IMR-90 (cell line): ENCODE data around the gene RASGRF1. TPM values are rescaled to one million over a fixed set of nuclear protein-coding genes. Genes with fewer than 3 reads are reported as not detected.

Experiments used
- ATAC-seq: fragments of 200-7000 bp; cut with Tn5 transposase; 2 replicates; pipeline ENCODE4 v1.9.1; 2020; ENCODE audit warnings: low read depth, mild to moderate bottlenecking, moderate library complexity
- BruUV-seq: library from RNA; stranded (reverse); fragments of 400-500 nt; replicated peaks from 2 replicates; lab custom pipeline; 2021; lab: Mats Ljungman, UMichigan
- CTCF ChIA-PET: fragments of 300-600 bp; formaldehyde crosslinking; extraction: SDS; loops from one replicate; lab custom pipeline; 2021; ENCODE audit warnings: antibody characterized with exemption; lab: Yijun Ruan, JAX
- POLR2A ChIA-PET: fragments of 300-600 bp; sonication (Branson Sonifier 250); formaldehyde crosslinking; loops from one replicate; lab custom pipeline; 2022; ENCODE audit warnings: antibody characterized with exemption; ENCODE audit not compliant: unreplicated experiment; lab: Charles Lee
- DNase-seq: peaks from one replicate; pipeline ENCODE4 v3.0.0; 2013
- H2AFZ ChIP-seq: replicated peaks from 2 replicates; pipeline ENCODE3; 2013; ENCODE audit warnings: low read length, mild to moderate bottlenecking; ENCODE audit not compliant: poor library complexity
- H2AK5ac ChIP-seq: 2 replicates; pipeline ENCODE4 v1.6.1; 2013; ENCODE audit warnings: low read depth, low read length, inconsistent platforms
- H2AK9ac ChIP-seq: replicated peaks from 2 replicates; pipeline ENCODE3; 2013; ENCODE audit warnings: mild to moderate bottlenecking, low read depth, low read length, moderate library complexity; ENCODE audit not compliant: poor library complexity
- H2BK120ac ChIP-seq: 2 replicates; pipeline ENCODE4 v1.6.1; 2013; ENCODE audit warnings: low read depth, low read length, inconsistent platforms
- H2BK15ac ChIP-seq: 3 replicates; pipeline ENCODE4 v1.6.1; 2013; ENCODE audit warnings: low read depth, low read length, inconsistent platforms
- H2BK20ac ChIP-seq: 2 replicates; pipeline ENCODE4 v1.6.1; 2013; ENCODE audit warnings: low read depth, mild to moderate bottlenecking, inconsistent platforms, low read length, moderate library complexity
- H2BK5ac ChIP-seq: 2 replicates; pipeline ENCODE4 v1.6.1; 2013; ENCODE audit warnings: mild to moderate bottlenecking, low read depth, low read length, inconsistent platforms; ENCODE audit not compliant: poor library complexity, severe bottlenecking
- H3K14ac ChIP-seq: replicated peaks from 2 replicates; pipeline ENCODE4 v1.6.1; 2013; ENCODE audit warnings: low read depth, low read length, inconsistent platforms
- H3K18ac ChIP-seq: 2 replicates; pipeline ENCODE4 v1.6.1; 2013; ENCODE audit warnings: low read depth, low read length, control low read depth
- H3K23ac ChIP-seq: 2 replicates; pipeline ENCODE4 v1.6.1; 2013; ENCODE audit warnings: low read depth, low read length, inconsistent platforms
- H3K27ac ChIP-seq: 2 replicates; pipeline ENCODE4 v1.5.1; 2013; ENCODE audit warnings: mild to moderate bottlenecking, control low read depth, low read length; ENCODE audit not compliant: insufficient read depth
- H3K27me3 ChIP-seq: 2 replicates; pipeline ENCODE4 v1.6.1; 2013; ENCODE audit warnings: low read length; ENCODE audit not compliant: control insufficient read depth, insufficient read depth
- H3K36me3 ChIP-seq: 2 replicates; pipeline ENCODE4 v1.6.1; 2013; ENCODE audit warnings: low read length, mixed read lengths; ENCODE audit not compliant: control insufficient read depth, insufficient read depth
- H3K4ac ChIP-seq: 2 replicates; pipeline ENCODE4 v1.6.1; 2013; ENCODE audit warnings: low read depth, low read length, inconsistent platforms
- H3K4me1 ChIP-seq: 2 replicates; pipeline ENCODE4 v1.6.1; 2013; ENCODE audit warnings: low read length, mixed read lengths; ENCODE audit not compliant: control insufficient read depth, insufficient read depth
- H3K4me2 ChIP-seq: 2 replicates; pipeline ENCODE4 v1.6.1; 2013; ENCODE audit warnings: low read depth, mild to moderate bottlenecking, control low read depth, low read length, moderate library complexity
- H3K4me3 ChIP-seq: 2 replicates; pipeline ENCODE4 v1.5.1; 2013; ENCODE audit warnings: low read depth, mild to moderate bottlenecking, control low read depth, low read length, moderate library complexity; ENCODE audit not compliant: insufficient read depth
- H3K56ac ChIP-seq: 2 replicates; pipeline ENCODE4 v1.6.1; 2013; ENCODE audit warnings: low read length, inconsistent platforms; ENCODE audit not compliant: insufficient read depth; ENCODE audit errors: extremely low read depth
- H3K79me1 ChIP-seq, 2 experiments: 2 replicates each; pipeline ENCODE4 v1.6.1; 2013; ENCODE audit warnings: low read length in 2 of 2, inconsistent platforms in 1 of 2, low read depth in 1 of 2
- H3K9ac ChIP-seq: 2 replicates; pipeline ENCODE4 v1.6.1; 2013; ENCODE audit warnings: low read depth, low read length, control low read depth
- H3K9me1 ChIP-seq: 2 replicates; pipeline ENCODE4 v1.6.1; 2013; ENCODE audit warnings: low read length, inconsistent platforms; ENCODE audit not compliant: insufficient read depth
- H3K9me3 ChIP-seq: 2 replicates; pipeline ENCODE4 v1.6.1; 2013; ENCODE audit warnings: low read length; ENCODE audit not compliant: control insufficient read depth, insufficient read depth
- H4K20me1 ChIP-seq: 2 replicates; pipeline ENCODE4 v1.6.1; 2013; ENCODE audit warnings: low read length, inconsistent platforms; ENCODE audit not compliant: insufficient read depth
- H4K5ac ChIP-seq: 2 replicates; pipeline ENCODE4 v1.6.1; 2013; ENCODE audit warnings: mild to moderate bottlenecking, low read depth, low read length, control low read depth
- H4K8ac ChIP-seq, 2 experiments: 2 replicates each; pipeline ENCODE4 v1.6.1; 2013; ENCODE audit warnings: low read depth in 2 of 2, low read length in 2 of 2, control low read depth in 1 of 2, inconsistent platforms in 1 of 2
- H4K91ac ChIP-seq: 2 replicates; pipeline ENCODE4 v1.6.1; 2013; ENCODE audit warnings: low read depth, low read length, inconsistent platforms; ENCODE audit not compliant: insufficient read depth
- BHLHE40 ChIP-seq: fragments of 150-350 bp; IDR thresholded peaks from 2 replicates; pipeline ENCODE4 v1.6.1; 2016; ENCODE audit warnings: mild to moderate bottlenecking, low read depth, low read length
- CEBPB ChIP-seq: IDR thresholded peaks from 2 replicates; pipeline ENCODE4 v1.6.1; 2012; ENCODE audit warnings: low read depth, low read length, improper control_type of control experiment
- CHD1 ChIP-seq: IDR thresholded peaks from 2 replicates; pipeline ENCODE4 v1.6.1; 2012; ENCODE audit warnings: low read depth, low read length, improper control_type of control experiment
- FOS ChIP-seq: fragments of 150-350 bp; IDR thresholded peaks from 2 replicates; pipeline ENCODE4 v1.6.1; 2016; ENCODE audit warnings: low read depth, low read length
- MAFK ChIP-seq: IDR thresholded peaks from 2 replicates; pipeline ENCODE4 v1.6.1; 2012; ENCODE audit warnings: low read depth, low read length, improper control_type of control experiment
- MAZ ChIP-seq: IDR thresholded peaks from 2 replicates; pipeline ENCODE4 v1.6.1; 2012; ENCODE audit warnings: low read depth, mild to moderate bottlenecking, low read length, improper control_type of control experiment, moderate library complexity, borderline replicate concordance
- MXI1 ChIP-seq: IDR thresholded peaks from 2 replicates; pipeline ENCODE4 v1.6.1; 2012; ENCODE audit warnings: low read depth, mild to moderate bottlenecking, low read length, moderate library complexity, borderline replicate concordance
- NFE2L2 ChIP-seq: fragments of 150-350 bp; IDR thresholded peaks from 2 replicates; pipeline ENCODE4 v1.6.1; 2016; ENCODE audit warnings: low read depth, mild to moderate bottlenecking, low read length
- POLR2A ChIP-seq: IDR thresholded peaks from 2 replicates; pipeline ENCODE4 v1.6.1; 2012; ENCODE audit warnings: mild to moderate bottlenecking, low read depth, low read length
- RAD21 ChIP-seq: IDR thresholded peaks from 2 replicates; pipeline ENCODE4 v1.6.1; 2012; ENCODE audit warnings: low read length, improper control_type of control experiment
- RCOR1 ChIP-seq: IDR thresholded peaks from 2 replicates; pipeline ENCODE4 v1.6.1; 2012; ENCODE audit warnings: mild to moderate bottlenecking, low read length, improper control_type of control experiment; ENCODE audit not compliant: insufficient replicate concordance
- RFX5 ChIP-seq: IDR thresholded peaks from 2 replicates; pipeline ENCODE4 v1.8.0; 2012; ENCODE audit warnings: low read depth, mild to moderate bottlenecking, low read length, moderate library complexity
- SMC3 ChIP-seq: fragments of 150-350 bp; IDR thresholded peaks from 2 replicates; pipeline ENCODE4 v1.6.1; 2016; ENCODE audit warnings: low read depth, mild to moderate bottlenecking, antibody characterized with exemption, low read length, moderate library complexity
- USF2 ChIP-seq: fragments of 150-350 bp; IDR thresholded peaks from 2 replicates; pipeline ENCODE4 v1.6.1; 2017; ENCODE audit warnings: mild to moderate bottlenecking, antibody characterized with exemption, low read length, low read depth
- WGBS, 2 experiments: methylation state at CpG; one replicate each; pipeline versions ENCODE4 v1.1.5 to v1.1.7; 2013; ENCODE audit warnings: missing lambda C conversion rate in 2 of 2; ENCODE audit not compliant: insufficient read length in 1 of 2; ENCODE audit errors: extremely low coverage in 2 of 2; 5-methylcytosine and 5-hydroxymethylcytosine counted together
- dilution Hi-C: fragments of 300-500 bp; cut with HindIII; formaldehyde crosslinking; loops from one replicate; pipeline ENCODE4 v1.14.3; 2018; ENCODE audit warnings: low sequenced_read_pairs; ENCODE audit not compliant: unreplicated experiment
- in situ Hi-C: fragments of 300-500 bp; cut with MboI; formaldehyde crosslinking; loops from 3 replicates; pipeline ENCODE4 v1.14.3; 2019; ENCODE audit warnings: low sequenced_read_pairs, inconsistent platforms, mixed read lengths
- intact Hi-C: fragments of 100-400 bp; cut with micrococcal nuclease; formaldehyde crosslinking; loops from 2 replicates; pipeline ENCODE4 v1.10.0; 2022
- polyA plus RNA-seq, 3 experiments: library from polyadenylated mRNA; depleted of rRNA; stranded (reverse); fragments of >200 nt; gene quantifications; 2 replicates each; pipeline ENCODE4 v1.2.3, GENCODE V29; 2012; ENCODE audit warnings: low replicate concordance in 1 of 3
- total RNA-seq: library from RNA; depleted of rRNA; stranded (reverse); fragments of >200 nt; gene quantifications from 2 replicates; pipeline ENCODE4 v1.2.3, GENCODE V29; 2012
- TF ChIP-seq, protein P1 (sequence below): fragments of 150-350 bp; IDR thresholded peaks from 2 replicates; pipeline ENCODE4 v1.6.1; 2016; ENCODE audit warnings: low read depth, mild to moderate bottlenecking, low read length, moderate library complexity, borderline replicate concordance
- TF ChIP-seq, protein P2 (sequence below): conservative IDR thresholded peaks from 2 replicates; pipeline ENCODE4 v1.5.1; 2012; ENCODE audit warnings: mild to moderate bottlenecking, low read depth, low read length, improper control_type of control experiment

RASGRF1 gene
- total and polyA plus RNA-seq, 2 of the 4 experiments (the other 2 are of a cell fraction) = under 0.01 to 0.15 TPM

GRCh38 chr15:79065361-79065705, 25.2 kb downstream of the RASGRF1 start:
- no peak for TF ChIP-seq MXI1
- TF ChIP-seq MAZ = no peak
- no peak for TF ChIP-seq RFX5
- TF ChIP-seq CHD1 = no peak
- TF ChIP-seq CEBPB = no peak
- no peak for TF ChIP-seq FOS
- no peak for TF ChIP-seq POLR2A
- no peak for TF ChIP-seq MAFK
- TF ChIP-seq SMC3 = no peak
- TF ChIP-seq, protein P1, sequence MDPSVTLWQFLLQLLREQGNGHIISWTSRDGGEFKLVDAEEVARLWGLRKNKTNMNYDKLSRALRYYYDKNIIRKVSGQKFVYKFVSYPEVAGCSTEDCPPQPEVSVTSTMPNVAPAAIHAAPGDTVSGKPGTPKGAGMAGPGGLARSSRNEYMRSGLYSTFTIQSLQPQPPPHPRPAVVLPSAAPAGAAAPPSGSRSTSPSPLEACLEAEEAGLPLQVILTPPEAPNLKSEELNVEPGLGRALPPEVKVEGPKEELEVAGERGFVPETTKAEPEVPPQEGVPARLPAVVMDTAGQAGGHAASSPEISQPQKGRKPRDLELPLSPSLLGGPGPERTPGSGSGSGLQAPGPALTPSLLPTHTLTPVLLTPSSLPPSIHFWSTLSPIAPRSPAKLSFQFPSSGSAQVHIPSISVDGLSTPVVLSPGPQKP = no peak
- TF ChIP-seq RAD21 = no peak
- no peak for TF ChIP-seq USF2
- TF ChIP-seq RCOR1 = no peak
- TF ChIP-seq, protein P2, sequence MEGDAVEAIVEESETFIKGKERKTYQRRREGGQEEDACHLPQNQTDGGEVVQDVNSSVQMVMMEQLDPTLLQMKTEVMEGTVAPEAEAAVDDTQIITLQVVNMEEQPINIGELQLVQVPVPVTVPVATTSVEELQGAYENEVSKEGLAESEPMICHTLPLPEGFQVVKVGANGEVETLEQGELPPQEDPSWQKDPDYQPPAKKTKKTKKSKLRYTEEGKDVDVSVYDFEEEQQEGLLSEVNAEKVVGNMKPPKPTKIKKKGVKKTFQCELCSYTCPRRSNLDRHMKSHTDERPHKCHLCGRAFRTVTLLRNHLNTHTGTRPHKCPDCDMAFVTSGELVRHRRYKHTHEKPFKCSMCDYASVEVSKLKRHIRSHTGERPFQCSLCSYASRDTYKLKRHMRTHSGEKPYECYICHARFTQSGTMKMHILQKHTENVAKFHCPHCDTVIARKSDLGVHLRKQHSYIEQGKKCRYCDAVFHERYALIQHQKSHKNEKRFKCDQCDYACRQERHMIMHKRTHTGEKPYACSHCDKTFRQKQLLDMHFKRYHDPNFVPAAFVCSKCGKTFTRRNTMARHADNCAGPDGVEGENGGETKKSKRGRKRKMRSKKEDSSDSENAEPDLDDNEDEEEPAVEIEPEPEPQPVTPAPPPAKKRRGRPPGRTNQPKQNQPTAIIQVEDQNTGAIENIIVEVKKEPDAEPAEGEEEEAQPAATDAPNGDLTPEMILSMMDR = no peak
- no peak for TF ChIP-seq BHLHE40
- no peak for TF ChIP-seq NFE2L2
- H3K4me2 ChIP-seq = no peak overlapping the region
- no peak overlapping the region for H3K23ac ChIP-seq
- no peaks in the 10 kb centered on the region for H3K9me3 ChIP-seq
- H3K36me3 ChIP-seq = no peaks in the 10 kb centered on the region
- H4K5ac ChIP-seq = no peak overlapping the region
- POLR2A ChIA-PET = no interaction called here
- BruUV-seq = no TSS peak
- in situ Hi-C loops (no loop called here), intact Hi-C loops (no loop called here), dilution Hi-C loops (no loop called here)
- H2BK20ac ChIP-seq = no peak overlapping the region
- no peak overlapping the region for H4K91ac ChIP-seq
- H3K18ac ChIP-seq = no peak overlapping the region
- no peak overlapping the region for H2BK5ac ChIP-seq
- no peak overlapping the region for H2AFZ ChIP-seq
- H3K4ac ChIP-seq = no peak overlapping the region
- DNase-seq (no peak), ATAC-seq (no peak)
- H3K4me1 ChIP-seq = no peaks in the 10 kb centered on the region
- H2BK120ac ChIP-seq = no peak overlapping the region
- no peak overlapping the region for H2BK15ac ChIP-seq
- no peaks in the 10 kb centered on the region for H3K9me1 ChIP-seq
- no peak overlapping the region for H3K9ac ChIP-seq
- 8% methylated on average over 4 of the region's 5 CpGs; no CpG with 5 or more reads in 1 of the 2 experiments for WGBS, 2 experiments
- no peaks in the 10 kb centered on the region for H4K20me1 ChIP-seq
- CTCF ChIA-PET = no interaction called here
- H3K56ac ChIP-seq = no peak overlapping the region
- no peak overlapping the region for H3K27ac ChIP-seq
- H2AK9ac ChIP-seq = no peak overlapping the region
- H4K8ac ChIP-seq = no peak overlapping the region
- no peaks in the 10 kb centered on the region for H3K79me1 ChIP-seq
- H2AK5ac ChIP-seq = no peak overlapping the region
- H3K14ac ChIP-seq = no peak overlapping the region
- peaks cover 16% of the 10 kb centered on the region for H3K27me3 ChIP-seq
- no peak overlapping the region for H3K4me3 ChIP-seq
